ENCODE measurements around the gene DDX1.

The DDX1 gene

GRCh38 chr2:15657759-15658158 lies 66.1 kb downstream of the DDX1 start:
- TF ChIP-seq SUZ12 (IDR thresholded peaks at IDR 0.05) (no peak), CTBP1 (IDR thresholded peaks at IDR 0.05; ENCODE audit: borderline replicate concordance) (no peak), FOXM1 (IDR thresholded peaks at IDR 0.05; ENCODE audit: borderline replicate concordance) (no peak), HDGF (IDR thresholded peaks at IDR 0.05; ENCODE audit: borderline replicate concordance) (no peak), LEF1 (IDR thresholded peaks at IDR 0.05; ENCODE audit: borderline replicate concordance) (no peak), ARNT (IDR thresholded peaks at IDR 0.05) (no peak), NFRKB (IDR thresholded peaks at IDR 0.05) (no peak), BHLHE40 (IDR thresholded peaks at IDR 0.05; ENCODE audit: borderline replicate concordance) (no peak), FOXK2 (IDR thresholded peaks at IDR 0.05) (no peak), SP1 (IDR thresholded peaks at IDR 0.05) (no peak), TARDBP (IDR thresholded peaks at IDR 0.05) (no peak), ELF4 (IDR thresholded peaks at IDR 0.05) (no peak), FOXA1 (IDR thresholded peaks at IDR 0.05) (no peak), ZNF384 (IDR thresholded peaks at IDR 0.05) (no peak), L3MBTL2 (conservative IDR thresholded peaks at IDR 0.05) (no peak)
- TF ChIP-seq, protein P1, sequence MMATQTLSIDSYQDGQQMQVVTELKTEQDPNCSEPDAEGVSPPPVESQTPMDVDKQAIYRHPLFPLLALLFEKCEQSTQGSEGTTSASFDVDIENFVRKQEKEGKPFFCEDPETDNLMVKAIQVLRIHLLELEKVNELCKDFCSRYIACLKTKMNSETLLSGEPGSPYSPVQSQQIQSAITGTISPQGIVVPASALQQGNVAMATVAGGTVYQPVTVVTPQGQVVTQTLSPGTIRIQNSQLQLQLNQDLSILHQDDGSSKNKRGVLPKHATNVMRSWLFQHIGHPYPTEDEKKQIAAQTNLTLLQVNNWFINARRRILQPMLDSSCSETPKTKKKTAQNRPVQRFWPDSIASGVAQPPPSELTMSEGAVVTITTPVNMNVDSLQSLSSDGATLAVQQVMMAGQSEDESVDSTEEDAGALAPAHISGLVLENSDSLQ (IDR thresholded peaks at IDR 0.05) = no peak
- DNase-seq (ENCODE audit: extremely low spot score) = no peak
- POLR2A ChIA-PET = no interaction called here
- CTCF ChIA-PET = no interaction called here

GRCh38 chr2:15658911-15659310 lies 67.2 kb downstream of the DDX1 start:
- POLR2A ChIA-PET = no interaction called here
- DNase-seq (ENCODE audit: extremely low spot score) = no peak
- CTCF ChIA-PET = no interaction called here
- TF ChIP-seq, protein P1 (IDR thresholded peaks at IDR 0.05) = no peak
- TF ChIP-seq ZNF384 (IDR thresholded peaks at IDR 0.05) (no peak), CTBP1 (IDR thresholded peaks at IDR 0.05; ENCODE audit: borderline replicate concordance) (no peak), TARDBP (IDR thresholded peaks at IDR 0.05) (no peak), FOXM1 (IDR thresholded peaks at IDR 0.05; ENCODE audit: borderline replicate concordance) (no peak)

- ChIA-PET CTCF (no interaction called here), POLR2A (no interaction called here)
- TF ChIP-seq SP1 (IDR thresholded peaks at IDR 0.05) (no peak), NFRKB (IDR thresholded peaks at IDR 0.05) (no peak), ZNF384 (IDR thresholded peaks at IDR 0.05) (no peak), FOXM1 (IDR thresholded peaks at IDR 0.05; ENCODE audit: borderline replicate concordance) (no peak), L3MBTL2 (conservative IDR thresholded peaks at IDR 0.05) (no peak), FOXA1 (IDR thresholded peaks at IDR 0.05) (no peak)
- TF ChIP-seq, protein P1 (IDR thresholded peaks at IDR 0.05) = no peak
- DNase-seq (ENCODE audit: extremely low spot score) = no peak
Observed at GRCh38 chr2:15660491-15661294, 69.0 kb downstream of the DDX1 start.

DNA sequence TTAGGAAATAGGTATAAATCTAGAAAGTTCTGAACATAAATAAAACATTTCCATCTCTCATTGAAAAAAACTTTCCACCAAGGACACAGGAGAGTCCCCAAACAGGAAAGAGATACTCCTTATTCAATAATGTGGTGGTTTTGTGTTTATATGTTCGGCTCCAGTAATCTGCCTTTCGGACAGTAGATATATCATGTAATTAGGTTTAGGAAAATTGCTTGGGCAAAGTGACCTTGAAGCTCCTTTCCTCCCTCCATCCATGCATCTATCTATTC lies 69.6 kb downstream of the DDX1 start:
- ChIA-PET CTCF (no interaction called here), POLR2A (no interaction called here)
- DNase-seq (ENCODE audit: extremely low spot score) = no peak
- TF ChIP-seq L3MBTL2 (conservative IDR thresholded peaks at IDR 0.05) (no peak), FOXM1 (IDR thresholded peaks at IDR 0.05; ENCODE audit: borderline replicate concordance) (no peak), ELF4 (IDR thresholded peaks at IDR 0.05) (no peak), ARNT (IDR thresholded peaks at IDR 0.05) (no peak), LEF1 (IDR thresholded peaks at IDR 0.05; ENCODE audit: borderline replicate concordance) (no peak), SUZ12 (IDR thresholded peaks at IDR 0.05) (no peak), NFRKB (IDR thresholded peaks at IDR 0.05) (no peak), TARDBP (IDR thresholded peaks at IDR 0.05) (no peak), CTBP1 (IDR thresholded peaks at IDR 0.05; ENCODE audit: borderline replicate concordance) (no peak), BHLHE40 (IDR thresholded peaks at IDR 0.05; ENCODE audit: borderline replicate concordance) (no peak), FOXA1 (IDR thresholded peaks at IDR 0.05) (no peak), SP1 (IDR thresholded peaks at IDR 0.05) (no peak), FOXK2 (IDR thresholded peaks at IDR 0.05) (no peak), ZNF384 (IDR thresholded peaks at IDR 0.05) (no peak), HDGF (IDR thresholded peaks at IDR 0.05; ENCODE audit: borderline replicate concordance) (no peak)
- TF ChIP-seq, protein P1 (IDR thresholded peaks at IDR 0.05) = no peak

GRCh38 chr2:15662026-15662425 lies 70.4 kb downstream of the DDX1 start:
- TF ChIP-seq, protein P1 (IDR thresholded peaks at IDR 0.05) = no peak
- TF ChIP-seq SP1 (IDR thresholded peaks at IDR 0.05) = no peak
- no peak for TF ChIP-seq ZNF384 (IDR thresholded peaks at IDR 0.05)
- no peak for DNase-seq (ENCODE audit: extremely low spot score)
- CTCF ChIA-PET = no interaction called here
- POLR2A ChIA-PET = no interaction called here

DNA sequence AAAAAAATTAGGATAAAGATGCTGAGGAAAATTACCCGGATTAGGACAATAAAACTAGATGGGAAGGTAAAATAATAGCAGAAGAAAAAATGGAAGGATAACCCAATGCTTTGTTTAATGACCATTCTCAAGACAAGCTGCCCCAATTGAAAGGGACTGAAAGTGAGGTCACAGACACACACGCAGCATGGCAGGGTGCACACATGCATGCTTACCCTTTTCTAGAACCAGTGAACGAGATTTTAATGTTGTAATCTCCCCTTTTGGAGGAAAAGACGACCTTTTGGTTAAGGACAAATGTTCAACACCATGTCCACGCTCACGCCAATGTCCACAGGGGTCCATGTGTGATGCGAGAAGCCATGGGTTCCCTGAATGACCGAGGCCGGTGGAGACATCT lies 70.9 kb downstream of the DDX1 start:
- no peak for TF ChIP-seq NFRKB (IDR thresholded peaks at IDR 0.05)
- DNase-seq (ENCODE audit: extremely low spot score) = no peak
- ChIA-PET CTCF (no interaction called here), POLR2A (no interaction called here)

Measured in HEK293T (cell line).